ENCODE measurements around the gene CRY1.

The CRY1 gene

DNA sequence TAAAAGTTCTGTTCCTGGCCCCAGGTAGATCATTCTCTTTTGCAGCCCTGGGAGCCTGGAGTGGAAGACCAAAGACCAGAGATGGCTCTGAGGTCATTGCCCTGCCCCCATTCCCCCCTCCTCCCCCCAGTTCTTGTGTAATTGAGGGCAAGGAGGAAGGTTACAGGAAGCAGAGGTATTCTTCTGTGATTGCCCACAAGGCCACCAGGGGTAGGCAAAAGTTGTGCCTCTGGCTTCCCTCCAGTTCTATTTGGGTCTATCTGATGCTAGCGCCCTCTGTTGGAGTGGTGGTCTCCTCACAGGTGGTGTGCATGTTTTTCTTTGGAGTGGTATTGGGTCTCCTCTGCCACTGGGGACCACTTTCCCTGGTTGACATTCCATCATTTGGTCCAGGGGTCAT lies 41.2 kb upstream of the CRY1 start:
- H3K14ac ChIP-seq (ENCODE audit: low read length) = no peak overlapping the region
- no peak overlapping the region for H2BK120ac ChIP-seq (ENCODE audit: low read depth, low read length)
- H3K27me3 ChIP-seq (ENCODE audit: control insufficient read depth in 3 of 3, insufficient read depth in 3 of 3, low read depth in 1 of 3, low read length in 3 of 3) = no peaks in the 10 kb centered on the region
- H4K8ac ChIP-seq (ENCODE audit: low read depth, low read length) = no peak overlapping the region
- no peak overlapping the region for H2BK15ac ChIP-seq (ENCODE audit: low read length)
- no peak overlapping the region for H2BK12ac ChIP-seq (ENCODE audit: low read length)
- no peak overlapping the region for H3K4me2 ChIP-seq (ENCODE audit: insufficient read depth, low read length, poor library complexity, severe bottlenecking)
- H3K36me3 ChIP-seq (replicated peaks in 1 of 2; ENCODE audit: control insufficient read depth in 2 of 2, insufficient read depth in 2 of 2, low read length in 2 of 2) = no peaks in the 10 kb centered on the region
- H2AK5ac ChIP-seq (ENCODE audit: low read depth, low read length) = no peak overlapping the region
- no CpG with 5 or more reads among the region's 1 CpG for WGBS, 2 donors (ENCODE audit: extremely low coverage in 2 of 2, insufficient read length in 2 of 2, insufficient replicate concordance in 1 of 2)
- no peaks in the 10 kb centered on the region for H3K9me3 ChIP-seq (replicated peaks in 1 of 2; ENCODE audit: control insufficient read depth in 2 of 2, insufficient read depth in 1 of 2, low read depth in 1 of 2, low read length in 2 of 2)
- no peak overlapping the region for H3K9ac ChIP-seq (ENCODE audit: low read depth, low read length, poor library complexity)
- no peak for DNase-seq (ENCODE audit: low spot score)
- H2BK5ac ChIP-seq (ENCODE audit: low read length) = no peak overlapping the region
- H3K27ac ChIP-seq (replicated peaks; ENCODE audit: low read length) = no peak overlapping the region
- H3K4me3 ChIP-seq (ENCODE audit: low read length in 2 of 2) = no peak overlapping the region
- no peaks in the 10 kb centered on the region for H3K79me1 ChIP-seq (ENCODE audit: low read depth, low read length)
- no peak overlapping the region for H4K91ac ChIP-seq (ENCODE audit: low read depth, low read length, poor library complexity)
- H3K18ac ChIP-seq (ENCODE audit: low read length) = no peak overlapping the region
- no peak overlapping the region for H3K23ac ChIP-seq (ENCODE audit: low read depth, low read length, poor library complexity)
- H3K4ac ChIP-seq (ENCODE audit: low read length) = no peak overlapping the region
- peaks cover 1 to 21% of the 10 kb centered on the region in 2 donors for H3K4me1 ChIP-seq (ENCODE audit: control insufficient read depth in 2 of 2, insufficient read depth in 1 of 2, low read depth in 1 of 2, low read length in 2 of 2)
- H2AFZ ChIP-seq (ENCODE audit: low read length) = no peak overlapping the region

DNA sequence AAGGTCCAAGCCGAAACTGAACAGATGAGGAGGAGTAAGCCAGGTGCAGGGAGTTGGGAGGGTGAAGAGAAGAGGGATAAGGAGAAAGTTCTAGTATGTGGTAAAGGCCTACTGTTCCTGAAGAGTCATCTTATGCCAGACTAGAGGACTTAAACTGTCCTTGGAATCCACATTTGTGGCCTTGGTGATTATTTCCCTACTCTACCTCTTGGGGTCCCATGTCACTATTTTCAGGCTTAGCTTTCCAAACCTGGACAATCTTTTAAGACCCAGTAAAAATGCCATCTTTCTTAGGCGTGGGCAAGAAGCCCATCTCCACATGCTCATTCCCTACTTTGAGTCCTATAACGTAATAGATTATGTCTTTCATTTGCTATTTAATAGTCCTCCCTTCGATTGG lies 40.1 kb upstream of the CRY1 start:
- no CpG with 5 or more reads among the region's 4 CpGs for WGBS, 2 donors (ENCODE audit: extremely low coverage in 2 of 2, insufficient read length in 2 of 2, insufficient replicate concordance in 1 of 2)
- Histone ChIP-seq H4K91ac (ENCODE audit: low read depth, low read length, poor library complexity) (no peak overlapping the region), H2AFZ (ENCODE audit: low read length) (no peak overlapping the region), H2BK120ac (ENCODE audit: low read depth, low read length) (no peak overlapping the region), H4K8ac (ENCODE audit: low read depth, low read length) (no peak overlapping the region), H3K4me1 (ENCODE audit: control insufficient read depth in 2 of 2, insufficient read depth in 1 of 2, low read depth in 1 of 2, low read length in 2 of 2) (peaks cover 1 to 21% of the 10 kb centered on the region in 2 donors), H2BK12ac (ENCODE audit: low read length) (no peak overlapping the region), H3K4me2 (ENCODE audit: insufficient read depth, low read length, poor library complexity, severe bottlenecking) (no peak overlapping the region), H3K4ac (ENCODE audit: low read length) (no peak overlapping the region), H3K23ac (ENCODE audit: low read depth, low read length, poor library complexity) (no peak overlapping the region), H3K9me3 (replicated peaks in 1 of 2; ENCODE audit: control insufficient read depth in 2 of 2, insufficient read depth in 1 of 2, low read depth in 1 of 2, low read length in 2 of 2) (no peaks in the 10 kb centered on the region), H3K4me3 (ENCODE audit: low read length in 2 of 2) (no peak overlapping the region), H3K9ac (ENCODE audit: low read depth, low read length, poor library complexity) (no peak overlapping the region), H3K27me3 (ENCODE audit: control insufficient read depth in 3 of 3, insufficient read depth in 3 of 3, low read depth in 1 of 3, low read length in 3 of 3) (no peaks in the 10 kb centered on the region), H3K36me3 (replicated peaks in 1 of 2; ENCODE audit: control insufficient read depth in 2 of 2, insufficient read depth in 2 of 2, low read length in 2 of 2) (no peaks in the 10 kb centered on the region), H3K14ac (ENCODE audit: low read length) (no peak overlapping the region), H2BK15ac (ENCODE audit: low read length) (no peak overlapping the region), H3K27ac (replicated peaks; ENCODE audit: low read length) (no peak overlapping the region), H2BK5ac (ENCODE audit: low read length) (no peak overlapping the region), H3K18ac (ENCODE audit: low read length) (no peak overlapping the region), H2AK5ac (ENCODE audit: low read depth, low read length) (no peak overlapping the region), H3K79me1 (ENCODE audit: low read depth, low read length) (no peaks in the 10 kb centered on the region)
- DNase-seq (ENCODE audit: low spot score) = no peak

DNA sequence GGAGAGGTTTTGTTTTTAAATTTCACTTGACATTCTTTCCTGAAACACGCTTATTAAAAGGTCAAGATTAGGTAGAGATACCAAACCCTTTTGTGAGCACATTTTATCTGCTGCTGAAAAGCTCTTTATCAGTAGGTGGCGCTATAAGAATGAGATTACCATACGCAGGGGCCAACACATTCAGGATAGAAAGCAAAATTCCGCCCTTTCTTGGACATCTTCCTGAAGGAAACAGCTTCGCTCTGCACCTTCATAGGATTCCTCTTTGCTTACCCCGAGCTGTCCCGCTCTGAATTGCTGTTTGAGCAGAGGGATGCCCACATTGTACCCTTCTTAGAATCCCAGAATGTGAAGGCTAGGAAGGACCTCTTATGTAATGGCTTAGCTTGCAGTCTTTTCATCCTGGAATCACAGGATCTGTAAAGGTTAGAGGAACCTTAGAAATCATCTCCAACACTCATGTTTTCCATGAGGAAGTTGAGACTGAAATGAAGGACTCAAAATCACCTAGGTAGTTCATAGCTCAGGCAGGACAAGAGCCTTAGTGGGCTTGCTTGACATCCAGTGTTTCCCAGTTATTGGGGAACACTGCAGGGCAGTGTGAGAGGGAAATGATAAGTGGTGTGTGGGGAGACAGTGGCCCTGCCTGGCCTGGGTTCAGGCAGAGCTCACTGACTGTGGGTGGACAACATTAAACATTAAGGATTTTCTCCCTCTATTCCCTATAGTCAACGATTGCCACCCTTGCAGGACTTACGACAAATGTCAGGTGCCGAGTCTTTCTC lies 38.7 kb upstream of the CRY1 start:
- no peaks in the 10 kb centered on the region for H3K27me3 ChIP-seq (ENCODE audit: control insufficient read depth in 3 of 3, insufficient read depth in 3 of 3, low read depth in 1 of 3, low read length in 3 of 3)
- H3K18ac ChIP-seq (ENCODE audit: low read length) = no peak overlapping the region
- no peak overlapping the region for H2BK120ac ChIP-seq (ENCODE audit: low read depth, low read length)
- H3K14ac ChIP-seq (ENCODE audit: low read length) = no peak overlapping the region
- peak; percentile 71 for DNase-seq (ENCODE audit: low spot score)
- no CpG with 5 or more reads among the region's 10 CpGs for WGBS, 2 donors (ENCODE audit: extremely low coverage in 2 of 2, insufficient read length in 2 of 2, insufficient replicate concordance in 1 of 2)
- H2BK12ac ChIP-seq (ENCODE audit: low read length) = no peak overlapping the region
- H3K9ac ChIP-seq (ENCODE audit: low read depth, low read length, poor library complexity) = no peak overlapping the region
- H2AK5ac ChIP-seq (ENCODE audit: low read depth, low read length) = no peak overlapping the region
- H3K79me1 ChIP-seq (ENCODE audit: low read depth, low read length) = no peaks in the 10 kb centered on the region
- peaks cover 1 to 24% of the 10 kb centered on the region in 2 donors for H3K4me1 ChIP-seq (ENCODE audit: control insufficient read depth in 2 of 2, insufficient read depth in 1 of 2, low read depth in 1 of 2, low read length in 2 of 2)
- no peaks in the 10 kb centered on the region for H3K36me3 ChIP-seq (replicated peaks in 1 of 2; ENCODE audit: control insufficient read depth in 2 of 2, insufficient read depth in 2 of 2, low read length in 2 of 2)
- no peak overlapping the region for H4K91ac ChIP-seq (ENCODE audit: low read depth, low read length, poor library complexity)
- no peak overlapping the region for H2BK5ac ChIP-seq (ENCODE audit: low read length)
- no peak overlapping the region for H4K8ac ChIP-seq (ENCODE audit: low read depth, low read length)
- H3K23ac ChIP-seq (ENCODE audit: low read depth, low read length, poor library complexity) = no peak overlapping the region
- H2AFZ ChIP-seq (ENCODE audit: low read length) = peak overlapping the region; percentile 90
- no peak overlapping the region for H3K4me2 ChIP-seq (ENCODE audit: insufficient read depth, low read length, poor library complexity, severe bottlenecking)
- no peak overlapping the region for H2BK15ac ChIP-seq (ENCODE audit: low read length)
- no peaks in the 10 kb centered on the region for H3K9me3 ChIP-seq (replicated peaks in 1 of 2; ENCODE audit: control insufficient read depth in 2 of 2, insufficient read depth in 1 of 2, low read depth in 1 of 2, low read length in 2 of 2)
- no peak overlapping the region for H3K27ac ChIP-seq (replicated peaks; ENCODE audit: low read length)
- H3K4ac ChIP-seq (ENCODE audit: low read length) = no peak overlapping the region
- H3K4me3 ChIP-seq (ENCODE audit: low read length in 2 of 2) = no peak overlapping the region

DNA sequence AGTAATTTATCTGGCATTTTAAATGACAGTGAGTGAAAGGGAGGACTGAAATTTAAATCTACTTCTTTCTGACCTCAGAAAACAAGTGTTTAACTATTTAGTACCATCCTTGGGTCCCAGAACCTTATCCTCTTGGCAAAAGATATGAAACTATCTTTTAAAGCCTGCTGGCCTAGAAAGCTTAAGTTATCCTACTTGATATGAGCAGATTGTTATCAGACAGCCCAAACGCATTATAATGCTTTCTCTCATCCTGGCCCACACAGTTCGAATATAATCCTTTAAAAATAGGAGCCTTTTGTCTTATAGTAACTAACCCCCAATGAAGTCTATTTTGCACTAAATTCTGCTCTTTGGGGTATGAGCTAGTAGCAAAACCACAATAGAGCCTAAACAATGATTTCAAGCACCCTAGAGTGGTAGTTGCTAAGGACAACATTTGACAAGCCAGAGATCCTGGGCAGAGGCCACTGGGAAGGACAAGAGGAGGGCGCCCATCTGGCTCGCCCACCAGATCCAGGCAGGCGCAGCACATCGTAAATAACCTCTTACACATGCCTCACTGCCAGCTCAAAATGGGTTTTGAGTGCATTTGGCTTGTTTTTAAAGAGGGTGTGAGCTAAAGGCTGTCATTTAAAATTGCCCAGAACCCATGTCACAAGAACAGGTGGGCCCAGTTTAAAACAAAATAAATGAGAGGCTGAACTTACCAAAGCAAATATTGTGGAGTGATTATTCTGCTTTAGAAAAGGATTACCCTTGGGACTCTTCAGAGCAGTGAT lies 37.7 kb upstream of the CRY1 start:
- Histone ChIP-seq H4K8ac (ENCODE audit: low read depth, low read length) (no peak overlapping the region), H3K23ac (ENCODE audit: low read depth, low read length, poor library complexity) (no peak overlapping the region), H3K36me3 (replicated peaks in 1 of 2; ENCODE audit: control insufficient read depth in 2 of 2, insufficient read depth in 2 of 2, low read length in 2 of 2) (no peaks in the 10 kb centered on the region), H3K27me3 (ENCODE audit: control insufficient read depth in 3 of 3, insufficient read depth in 3 of 3, low read depth in 1 of 3, low read length in 3 of 3) (no peaks in the 10 kb centered on the region), H3K9ac (ENCODE audit: low read depth, low read length, poor library complexity) (no peak overlapping the region), H2BK120ac (ENCODE audit: low read depth, low read length) (no peak overlapping the region), H3K9me3 (replicated peaks in 1 of 2; ENCODE audit: control insufficient read depth in 2 of 2, insufficient read depth in 1 of 2, low read depth in 1 of 2, low read length in 2 of 2) (no peaks in the 10 kb centered on the region), H2AFZ (ENCODE audit: low read length) (no peak overlapping the region), H3K4me1 (ENCODE audit: control insufficient read depth in 2 of 2, insufficient read depth in 1 of 2, low read depth in 1 of 2, low read length in 2 of 2) (peaks cover 1 to 25% of the 10 kb centered on the region in 2 donors), H2BK15ac (ENCODE audit: low read length) (no peak overlapping the region), H3K4ac (ENCODE audit: low read length) (no peak overlapping the region), H4K91ac (ENCODE audit: low read depth, low read length, poor library complexity) (no peak overlapping the region), H3K4me3 (ENCODE audit: low read length in 2 of 2) (no peak overlapping the region), H2AK5ac (ENCODE audit: low read depth, low read length) (no peak overlapping the region), H3K79me1 (ENCODE audit: low read depth, low read length) (no peaks in the 10 kb centered on the region), H3K18ac (ENCODE audit: low read length) (no peak overlapping the region), H2BK5ac (ENCODE audit: low read length) (no peak overlapping the region), H3K14ac (ENCODE audit: low read length) (no peak overlapping the region), H3K4me2 (ENCODE audit: insufficient read depth, low read length, poor library complexity, severe bottlenecking) (no peak overlapping the region), H3K27ac (replicated peaks; ENCODE audit: low read length) (no peak overlapping the region), H2BK12ac (ENCODE audit: low read length) (no peak overlapping the region)
- WGBS, 2 donors (ENCODE audit: extremely low coverage in 2 of 2, insufficient read length in 2 of 2, insufficient replicate concordance in 1 of 2) = no CpG with 5 or more reads among the region's 6 CpGs
- DNase-seq (ENCODE audit: low spot score) = no peak

Data from neuronal stem cell (in vitro differentiated cells).